Activated T-cell treated with anti-CD3 and anti-CD28 coated beads, Interleukin-2, amount 50 U/mL, for 72 hours (primary cell): ENCODE results near the gene FAM9C. TPM values are rescaled to one million over a fixed set of nuclear protein-coding genes. Genes with fewer than 3 reads are reported as not detected.
"Not testable (repeated sequence)": the region's sequence is repeated elsewhere in the genome, so short reads cannot be mapped to it uniquely, and the experiment has no call there.

ENCODE experiments used
- ATAC-seq, 2 donors: fragments of 150-1000 bp; cut with Tn5 transposase; replicated peaks in 1 of 2; 2 replicates each; pipeline ENCODE4 v1.10.0; 2021; ENCODE audit warnings: moderate library complexity in 2 of 2, mild to moderate bottlenecking in 1 of 2
- DNase-seq, 2 donors: peaks; one replicate each; pipeline ENCODE4 v3.0.0; 2021 to 2022; ENCODE audit warnings: mixed read lengths in 1 of 2
- H3K27ac Mint-ChIP-seq: one replicate; pipeline ENCODE4 v1.8.0; 2022; ENCODE audit warnings: mild to moderate bottlenecking, moderate library complexity, mixed read lengths
- H3K27me3 Mint-ChIP-seq: one replicate; pipeline ENCODE4 v1.8.0; 2022; ENCODE audit warnings: low read depth, mixed read lengths
- H3K36me3 Mint-ChIP-seq, 2 donors: one replicate each; pipeline ENCODE4 v1.8.0; 2022; ENCODE audit warnings: mixed read lengths in 2 of 2, mild to moderate bottlenecking in 1 of 2; ENCODE audit not compliant: insufficient read depth in 2 of 2
- H3K4me1 Mint-ChIP-seq: one replicate; pipeline ENCODE4 v1.8.0; 2022; ENCODE audit warnings: low read depth, mixed read lengths
- H3K4me3 Mint-ChIP-seq, 2 donors: one replicate each; pipeline ENCODE4 v1.8.0; 2022; ENCODE audit warnings: mild to moderate bottlenecking in 2 of 2, mixed read lengths in 2 of 2, moderate library complexity in 2 of 2
- H3K9me3 Mint-ChIP-seq, 2 donors: one replicate each; pipeline ENCODE4 v1.8.0; 2022; ENCODE audit warnings: mixed read lengths in 2 of 2
- total RNA-seq, 2 donors: library from RNA; stranded (reverse); gene quantifications; one replicate each; pipeline ENCODE4 v1.2.3, GENCODE V29; 2022

FAM9C gene
- total RNA-seq, 2 donors from 2014 or later: 0.09 TPM; not detected in 1

DNA sequence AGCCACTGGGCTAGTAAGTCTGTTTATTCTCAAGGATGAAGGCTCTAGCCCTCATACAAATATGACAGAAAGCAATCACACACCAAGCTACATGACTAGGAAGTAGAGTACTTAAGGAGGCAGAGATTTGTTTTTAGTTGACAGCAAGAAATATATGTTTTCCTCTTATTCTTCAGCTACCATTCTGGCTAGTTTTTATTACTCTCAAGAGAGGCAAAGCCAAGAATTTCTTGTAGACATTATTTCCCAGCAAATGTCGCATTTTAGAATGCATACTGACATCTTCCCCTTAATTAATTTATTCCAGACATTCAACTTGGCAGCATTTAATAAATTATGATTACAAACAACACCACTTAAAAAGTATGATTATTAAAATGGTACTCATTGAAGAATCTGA, 23.4 kb upstream of the FAM9C start:
- DNase-seq (no peak), ATAC-seq (no peak)
- Mint-ChIP-seq H3K4me3 (no peak overlapping the region), H3K4me1 (peaks cover 29% of the 10 kb centered on the region), H3K36me3 (peaks cover 15 to 37% of the 10 kb centered on the region in 2 donors), H3K27ac (no peak overlapping the region), H3K9me3 (peaks cover 7 to 10% of the 10 kb centered on the region in 2 donors), H3K27me3 (peaks cover 22% of the 10 kb centered on the region)

DNA sequence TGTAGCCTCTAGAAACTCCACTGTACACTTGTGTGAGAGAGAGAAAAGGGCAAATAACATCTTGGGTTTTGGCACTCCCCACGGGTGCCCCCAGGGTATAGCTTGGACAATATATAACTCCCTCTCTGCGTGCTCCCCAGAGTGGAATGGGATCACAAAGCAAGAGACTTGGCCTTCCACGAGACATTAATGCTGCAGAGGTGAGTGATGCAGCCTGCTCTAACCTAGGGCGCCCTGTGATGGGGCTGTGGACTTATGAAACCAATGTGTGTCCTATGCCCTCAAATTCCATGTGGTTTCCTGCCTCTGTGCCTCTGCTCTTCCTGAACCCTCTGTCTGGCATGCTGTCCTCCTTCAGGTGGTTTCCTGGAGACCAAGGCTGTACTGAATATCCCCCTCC, 22.0 kb upstream of the FAM9C start:
- Mint-ChIP-seq H3K27me3 (peaks cover 12% of the 10 kb centered on the region), H3K27ac (no peak overlapping the region), H3K9me3 (peaks cover 7 to 14% of the 10 kb centered on the region in 2 donors), H3K4me1 (peaks cover 29% of the 10 kb centered on the region), H3K36me3 (peaks cover 20 to 40% of the 10 kb centered on the region in 2 donors), H3K4me3 (no peak overlapping the region)
- ATAC-seq (no peak), DNase-seq (no peak)

DNA sequence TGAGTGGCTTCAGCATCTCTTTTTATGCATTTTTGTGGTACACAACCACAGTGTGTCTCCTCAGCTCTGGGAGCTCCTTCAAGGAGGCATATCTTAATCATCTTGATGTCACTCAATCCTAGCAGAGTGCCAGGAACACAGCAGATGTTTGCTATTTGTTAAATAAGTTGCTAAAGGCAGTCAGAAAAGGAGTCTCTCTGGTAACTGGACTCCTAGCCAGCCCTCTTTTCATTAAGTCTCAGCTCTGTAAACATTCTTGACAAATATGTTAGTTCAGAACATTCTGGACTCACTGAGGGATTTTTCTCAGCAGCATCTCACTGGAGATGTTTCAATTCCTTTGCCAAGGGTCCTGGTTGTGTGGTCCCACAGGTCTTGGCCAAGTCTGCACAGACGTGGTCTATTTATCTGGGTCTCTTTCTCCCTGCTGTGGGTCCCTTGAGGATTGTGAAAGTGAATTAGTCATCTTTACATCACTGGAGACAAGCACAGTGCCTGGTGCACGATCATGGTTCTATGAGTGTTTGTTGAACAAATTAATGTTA, 20.3 kb upstream of the FAM9C start:
- H3K27ac Mint-ChIP-seq: peak overlapping the region; percentile 42
- H3K4me1 Mint-ChIP-seq: peaks cover 40% of the 10 kb centered on the region
- DNase-seq (no peak), ATAC-seq (peak; percentile 64 to 71)
- H3K36me3 Mint-ChIP-seq: peaks cover 25 to 51% of the 10 kb centered on the region in 2 donors
- peaks cover 9 to 18% of the 10 kb centered on the region in 2 donors for H3K9me3 Mint-ChIP-seq
- H3K4me3 Mint-ChIP-seq: peak overlapping the region in 1 of 2 donors; percentile 17
- H3K27me3 Mint-ChIP-seq: peaks cover 12% of the 10 kb centered on the region

DNA sequence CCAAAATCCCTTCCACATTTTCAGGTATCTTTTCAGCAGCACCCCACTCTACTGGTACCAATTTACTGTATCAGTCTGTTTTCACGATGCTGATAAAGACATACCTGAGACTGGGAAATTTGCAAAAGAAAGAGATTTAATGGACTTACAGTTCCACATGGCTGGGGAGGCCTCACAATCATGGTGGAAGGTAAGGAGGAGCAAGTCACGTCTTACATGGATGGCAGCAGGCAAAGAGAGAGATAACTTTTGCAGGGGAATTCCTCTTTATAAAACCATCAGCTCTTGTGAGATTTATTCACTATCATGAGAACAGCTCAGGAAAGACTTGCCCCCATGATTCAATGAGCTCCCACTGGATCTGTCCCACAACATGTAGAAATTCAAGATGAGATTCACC, 18.7 kb upstream of the FAM9C start:
- not testable (repeated sequence) for DNase-seq, ATAC-seq, H3K4me3 Mint-ChIP-seq, H3K27ac Mint-ChIP-seq
- Mint-ChIP-seq H3K4me1 (peaks cover 34% of the 10 kb centered on the region), H3K9me3 (peaks cover 2 to 12% of the 10 kb centered on the region in 2 donors), H3K36me3 (peaks cover 19 to 37% of the 10 kb centered on the region in 2 donors), H3K27me3 (peaks cover 17% of the 10 kb centered on the region)

GRCh38 chrX:13062331-13062730, 17.9 kb upstream of the FAM9C start:
- not testable (repeated sequence) for H3K27ac Mint-ChIP-seq, H3K4me3 Mint-ChIP-seq, ATAC-seq, DNase-seq
- H3K36me3 Mint-ChIP-seq: peaks cover 23 to 41% of the 10 kb centered on the region in 2 donors
- peaks cover 23% of the 10 kb centered on the region for H3K27me3 Mint-ChIP-seq
- H3K9me3 Mint-ChIP-seq: peaks cover 4 to 12% of the 10 kb centered on the region in 2 donors
- peaks cover 34% of the 10 kb centered on the region for H3K4me1 Mint-ChIP-seq

DNA sequence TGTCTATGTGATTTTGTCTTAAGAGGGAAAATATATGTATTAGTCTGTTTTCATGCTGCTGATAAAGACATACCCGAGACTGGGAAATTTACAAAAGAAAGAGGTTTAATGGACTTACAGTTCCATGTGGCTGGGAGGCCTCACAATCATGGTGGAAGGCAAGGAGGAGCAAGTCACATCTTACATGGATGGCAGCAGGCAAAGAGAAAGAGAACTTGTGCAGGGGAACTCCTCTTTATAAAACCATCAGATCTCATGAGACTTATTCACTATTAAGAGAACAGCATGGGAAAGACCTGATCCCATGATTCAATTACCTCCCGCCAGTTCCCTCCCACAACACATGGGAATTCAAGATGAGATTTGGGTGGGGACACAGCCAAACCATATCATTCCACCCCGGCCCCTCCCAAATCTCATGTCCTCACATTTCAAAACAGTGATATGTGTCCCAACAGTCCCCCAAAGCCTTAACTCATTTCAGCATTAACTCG, 16.8 kb upstream of the FAM9C start:
- H3K27ac Mint-ChIP-seq, DNase-seq, ATAC-seq, H3K4me3 Mint-ChIP-seq: not testable (repeated sequence)
- Mint-ChIP-seq H3K36me3 (peaks cover 21 to 36% of the 10 kb centered on the region in 2 donors), H3K9me3 (peaks cover 4 to 12% of the 10 kb centered on the region in 2 donors), H3K27me3 (peaks cover 22% of the 10 kb centered on the region), H3K4me1 (peaks cover 28% of the 10 kb centered on the region)

DNA sequence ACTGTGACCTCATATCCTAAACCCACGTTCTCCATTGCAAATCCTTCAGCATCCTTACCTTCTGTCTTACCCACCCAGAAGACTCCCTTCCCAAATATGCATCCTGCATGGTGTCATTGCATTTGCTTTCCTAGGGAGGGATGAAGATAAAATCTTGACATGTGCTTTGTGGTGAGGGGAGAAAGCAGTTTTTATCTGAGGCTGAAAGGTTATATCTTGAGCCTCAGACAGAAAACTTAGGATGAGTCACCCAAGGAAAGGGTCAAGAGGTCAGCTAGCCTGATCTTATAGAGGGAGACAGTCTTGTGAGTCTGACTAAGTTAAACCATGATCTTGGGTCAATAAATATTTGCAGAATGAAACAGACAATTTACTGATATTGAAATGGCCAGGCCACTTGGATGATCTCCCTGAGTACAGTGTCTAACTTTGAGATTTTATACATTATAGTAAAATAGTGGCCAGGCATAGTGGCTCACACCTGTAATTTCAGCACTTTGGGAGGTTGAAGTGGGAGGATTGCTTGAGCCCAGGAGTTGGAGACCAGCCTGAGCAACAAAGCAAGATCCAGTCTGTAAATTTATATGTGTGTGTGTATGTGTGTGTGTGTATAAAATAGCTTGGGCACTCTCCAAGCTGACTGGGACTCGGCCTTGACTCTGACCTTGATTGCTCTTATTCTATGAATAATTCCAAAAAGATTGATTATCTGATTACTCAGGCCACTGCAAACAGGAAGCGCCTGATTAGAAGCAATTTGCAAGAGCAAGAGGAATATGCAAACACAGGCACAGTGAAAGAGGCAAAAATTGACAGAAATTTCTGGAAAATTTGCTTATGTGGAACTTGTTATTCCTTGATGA, 15.4 kb upstream of the FAM9C start:
- Mint-ChIP-seq H3K4me1 (peaks cover 36% of the 10 kb centered on the region), H3K9me3 (peaks cover 7 to 12% of the 10 kb centered on the region in 2 donors), H3K27me3 (peaks cover 30% of the 10 kb centered on the region), H3K36me3 (peaks cover 24 to 36% of the 10 kb centered on the region in 2 donors), H3K27ac (no peak overlapping the region), H3K4me3 (no peak overlapping the region)
- no peak for DNase-seq
- no peak for ATAC-seq

DNA sequence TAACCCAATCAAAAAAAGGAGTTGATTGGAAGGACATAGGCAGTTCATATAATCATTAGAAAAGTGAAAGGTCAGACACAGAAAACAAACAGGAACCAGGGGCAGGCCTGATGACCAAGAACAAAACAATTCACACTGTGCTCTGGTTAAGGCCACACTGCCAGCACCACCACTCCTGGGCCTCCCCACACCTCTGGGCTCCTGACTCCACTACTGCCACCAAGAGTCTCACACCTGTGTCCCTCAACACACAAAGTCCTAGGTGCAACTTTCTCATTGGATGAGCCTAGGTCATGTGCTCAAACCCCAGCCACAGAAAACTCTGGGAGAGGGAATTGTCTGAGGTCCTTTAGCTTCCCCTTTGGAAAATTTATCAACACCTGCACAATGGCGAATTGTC, 11.1 kb upstream of the FAM9C start:
- peaks cover 68% of the 10 kb centered on the region for H3K4me1 Mint-ChIP-seq
- peak overlapping the region in 1 of 2 donors; percentile 80 for H3K4me3 Mint-ChIP-seq
- no peak for DNase-seq
- H3K9me3 Mint-ChIP-seq: peaks cover 0 to 7% of the 10 kb centered on the region in 2 donors
- peaks cover 12 to 13% of the 10 kb centered on the region in 2 donors for H3K36me3 Mint-ChIP-seq
- peak in 1 of 2 donors; percentile 41 for ATAC-seq
- H3K27me3 Mint-ChIP-seq: peaks cover 30% of the 10 kb centered on the region
- peak overlapping the region; percentile 96 for H3K27ac Mint-ChIP-seq

GRCh38 chrX:13053171-13053570, 8.8 kb upstream of the FAM9C start:
- H3K36me3 Mint-ChIP-seq: peaks cover 9 to 11% of the 10 kb centered on the region in 2 donors
- peaks cover 68% of the 10 kb centered on the region for H3K4me1 Mint-ChIP-seq
- H3K9me3 Mint-ChIP-seq: peaks cover 0 to 12% of the 10 kb centered on the region in 2 donors
- peaks cover 20% of the 10 kb centered on the region for H3K27me3 Mint-ChIP-seq
- DNase-seq (peak in 1 of 2 donors; percentile 25), ATAC-seq (peak; percentile 49 to 50)
- peak overlapping the region in 1 of 2 donors; percentile 20 for H3K4me3 Mint-ChIP-seq
- H3K27ac Mint-ChIP-seq: peak overlapping the region; percentile 85

- H3K27me3 Mint-ChIP-seq: peaks cover 9% of the 10 kb centered on the region
- DNase-seq (no peak), ATAC-seq (peak; percentile 80 to 83)
- peaks cover 83% of the 10 kb centered on the region for H3K4me1 Mint-ChIP-seq
- H3K36me3 Mint-ChIP-seq: peaks cover 5 to 7% of the 10 kb centered on the region in 2 donors
- H3K4me3 Mint-ChIP-seq: peak overlapping the region; percentile 11 to 72
- peak overlapping the region; percentile 95 for H3K27ac Mint-ChIP-seq
- H3K9me3 Mint-ChIP-seq: peaks cover 0 to 10% of the 10 kb centered on the region in 2 donors
Observed at GRCh38 chrX:13051529-13052172, 7.2 kb upstream of the FAM9C start.

- H3K4me1 Mint-ChIP-seq: peaks cover 80% of the 10 kb centered on the region
- peak overlapping the region; percentile 95 for H3K27ac Mint-ChIP-seq
- ATAC-seq (no peak), DNase-seq (no peak)
- peaks cover 5% of the 10 kb centered on the region in 2 donors for H3K36me3 Mint-ChIP-seq
- peak overlapping the region; percentile 50 to 72 for H3K4me3 Mint-ChIP-seq
- peaks cover 8% of the 10 kb centered on the region for H3K27me3 Mint-ChIP-seq
- H3K9me3 Mint-ChIP-seq: peaks cover 0 to 8% of the 10 kb centered on the region in 2 donors
Observed at GRCh38 chrX:13051167-13051528, 6.7 kb upstream of the FAM9C start.

- DNase-seq (peak in 1 of 2 donors; percentile 23), ATAC-seq (no peak)
- Mint-ChIP-seq H3K36me3 (peaks cover 5% of the 10 kb centered on the region in 2 donors), H3K27me3 (no peaks in the 10 kb centered on the region), H3K4me3 (peak overlapping the region; percentile 29 to 66), H3K9me3 (peaks cover 0 to 8% of the 10 kb centered on the region in 2 donors), H3K4me1 (peaks cover 70% of the 10 kb centered on the region), H3K27ac (peak overlapping the region; percentile 72)
Observed at GRCh38 chrX:13050151-13050550, 5.7 kb upstream of the FAM9C start.
